A673 (cell line): ENCODE measurements around the gene HTR2C.

Experiments
- EZH2 ChIP-seq: fragments of 200-600 bp; sonication (generic); IDR thresholded peaks from 2 replicates; pipeline ENCODE4 v1.6.1; 2017; ENCODE audit warnings: borderline replicate concordance, low read depth, mild to moderate bottlenecking, mixed read lengths, antibody characterized with exemption, low read length; ENCODE audit not compliant: poor library complexity, severe bottlenecking
- TF ChIP-seq, protein P1 (sequence below): fragments of 300-800, 200-600 bp; sonication (generic); conservative IDR thresholded peaks from 2 replicates; pipeline ENCODE4 v1.5.1; 2017; ENCODE audit warnings: low read depth, mild to moderate bottlenecking, antibody characterized with exemption, low read length, moderate library complexity, mixed read lengths

DNA sequence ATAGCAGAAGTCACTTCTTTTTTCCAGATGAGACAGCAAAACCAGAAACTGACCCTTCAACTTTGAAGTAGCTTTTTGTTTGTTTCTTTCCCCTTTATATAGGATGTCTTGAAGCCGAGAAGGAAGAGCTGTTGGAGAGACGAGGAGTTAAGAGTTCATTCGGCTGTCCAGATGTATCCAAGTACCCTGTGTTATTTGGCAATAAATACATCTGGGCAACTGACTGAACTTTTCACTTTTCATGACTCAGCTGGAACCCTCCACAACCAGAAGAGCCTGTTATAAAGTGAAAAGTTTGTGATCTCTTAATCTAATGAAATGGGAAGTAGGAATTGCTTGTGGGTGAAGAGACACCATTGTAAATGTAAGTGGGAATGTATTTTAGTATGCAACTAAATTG lies 131.2 kb downstream of the HTR2C start:
- TF ChIP-seq, protein P1, sequence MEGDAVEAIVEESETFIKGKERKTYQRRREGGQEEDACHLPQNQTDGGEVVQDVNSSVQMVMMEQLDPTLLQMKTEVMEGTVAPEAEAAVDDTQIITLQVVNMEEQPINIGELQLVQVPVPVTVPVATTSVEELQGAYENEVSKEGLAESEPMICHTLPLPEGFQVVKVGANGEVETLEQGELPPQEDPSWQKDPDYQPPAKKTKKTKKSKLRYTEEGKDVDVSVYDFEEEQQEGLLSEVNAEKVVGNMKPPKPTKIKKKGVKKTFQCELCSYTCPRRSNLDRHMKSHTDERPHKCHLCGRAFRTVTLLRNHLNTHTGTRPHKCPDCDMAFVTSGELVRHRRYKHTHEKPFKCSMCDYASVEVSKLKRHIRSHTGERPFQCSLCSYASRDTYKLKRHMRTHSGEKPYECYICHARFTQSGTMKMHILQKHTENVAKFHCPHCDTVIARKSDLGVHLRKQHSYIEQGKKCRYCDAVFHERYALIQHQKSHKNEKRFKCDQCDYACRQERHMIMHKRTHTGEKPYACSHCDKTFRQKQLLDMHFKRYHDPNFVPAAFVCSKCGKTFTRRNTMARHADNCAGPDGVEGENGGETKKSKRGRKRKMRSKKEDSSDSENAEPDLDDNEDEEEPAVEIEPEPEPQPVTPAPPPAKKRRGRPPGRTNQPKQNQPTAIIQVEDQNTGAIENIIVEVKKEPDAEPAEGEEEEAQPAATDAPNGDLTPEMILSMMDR = no peak
- TF ChIP-seq EZH2 = no peak
